NT2/D1 (cell line): ENCODE results near the gene CDCP1.

ENCODE experiments used
- SUZ12 ChIP-seq: IDR thresholded peaks from 2 replicates; pipeline ENCODE4 v1.6.1; 2011; ENCODE audit not compliant: insufficient read length, insufficient read depth; ENCODE audit errors: extremely low read depth
- YY1 ChIP-seq: IDR thresholded peaks from 2 replicates; pipeline ENCODE4 v1.6.1; 2011; ENCODE audit not compliant: insufficient read length, insufficient read depth

DNA sequence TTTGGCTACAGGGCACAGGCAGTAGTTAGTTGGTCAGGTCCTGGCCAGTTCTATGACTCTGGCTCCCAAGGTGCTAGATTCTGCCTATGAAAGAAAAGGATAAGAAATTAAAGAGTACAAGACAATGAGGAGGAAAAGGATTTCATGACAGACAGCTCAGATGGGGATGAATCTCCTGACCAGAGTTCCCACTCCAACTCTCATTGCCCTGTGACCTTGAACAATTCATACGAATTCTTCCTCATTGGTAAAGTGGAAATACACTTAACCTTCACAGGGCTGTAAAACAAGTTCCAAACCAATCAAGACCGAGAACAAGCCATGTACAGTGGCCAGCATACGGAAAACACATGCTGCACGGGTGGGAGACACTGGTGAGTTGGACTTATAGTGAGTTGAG, 96.4 kb downstream of the CDCP1 start:
- TF ChIP-seq YY1 (no peak), SUZ12 (no peak)
